Stimulated activated CD4-positive, alpha-beta T cell treated with anti-CD3 and anti-CD28 coated beads, TNF-alpha, amount 100 ng/mL, for 4 hours (primary cell): Measurements from ENCODE around the gene SLC52A3.

Experiments
- DNase-seq, 3 experiments: peaks; one replicate each; pipeline ENCODE4 v3.0.0-alpha.2; 2020; ENCODE audit warnings: low read depth in 3 of 3

SLC52A3 gene

DNA sequence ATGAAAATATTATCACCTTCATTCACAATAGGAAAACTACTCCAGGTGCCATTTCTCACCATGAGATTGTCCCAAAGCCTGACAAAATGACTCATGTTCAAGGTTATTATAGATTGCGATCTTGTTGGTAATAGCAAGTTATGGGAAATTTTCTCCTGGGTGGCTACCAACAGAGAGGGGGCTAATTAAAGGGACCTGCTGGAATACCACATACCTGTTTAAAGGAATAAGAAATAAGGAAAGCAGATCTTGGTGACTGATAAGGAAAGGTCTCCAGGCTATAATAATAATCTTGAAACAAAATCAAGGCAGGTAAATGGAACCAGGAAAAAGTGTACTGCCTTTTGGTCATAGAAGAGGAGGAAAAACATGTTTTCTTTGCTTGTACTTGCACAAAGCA lies 1.4 kb downstream of the SLC52A3 start:
- no peak for DNase-seq

DNA sequence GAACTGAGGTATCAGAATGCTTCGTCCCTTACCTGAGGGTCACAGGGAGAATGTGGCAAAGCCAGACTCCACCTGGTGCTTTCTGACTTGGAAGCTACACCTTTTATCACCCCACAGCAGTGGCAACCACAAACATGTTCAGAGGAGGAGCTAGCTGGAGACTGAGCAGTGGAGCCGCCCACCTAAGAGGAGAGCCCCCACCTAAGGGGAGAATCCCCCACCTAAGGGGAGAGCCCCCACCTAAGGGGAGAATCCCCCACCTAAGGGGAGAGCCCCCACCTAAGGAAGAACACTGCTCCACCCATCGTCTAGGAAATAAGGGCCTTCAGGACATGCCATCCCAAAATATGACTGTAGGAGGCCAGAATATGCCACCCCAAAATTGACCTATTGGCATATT lies 4.0 kb downstream of the SLC52A3 start:
- no peak for DNase-seq

DNA sequence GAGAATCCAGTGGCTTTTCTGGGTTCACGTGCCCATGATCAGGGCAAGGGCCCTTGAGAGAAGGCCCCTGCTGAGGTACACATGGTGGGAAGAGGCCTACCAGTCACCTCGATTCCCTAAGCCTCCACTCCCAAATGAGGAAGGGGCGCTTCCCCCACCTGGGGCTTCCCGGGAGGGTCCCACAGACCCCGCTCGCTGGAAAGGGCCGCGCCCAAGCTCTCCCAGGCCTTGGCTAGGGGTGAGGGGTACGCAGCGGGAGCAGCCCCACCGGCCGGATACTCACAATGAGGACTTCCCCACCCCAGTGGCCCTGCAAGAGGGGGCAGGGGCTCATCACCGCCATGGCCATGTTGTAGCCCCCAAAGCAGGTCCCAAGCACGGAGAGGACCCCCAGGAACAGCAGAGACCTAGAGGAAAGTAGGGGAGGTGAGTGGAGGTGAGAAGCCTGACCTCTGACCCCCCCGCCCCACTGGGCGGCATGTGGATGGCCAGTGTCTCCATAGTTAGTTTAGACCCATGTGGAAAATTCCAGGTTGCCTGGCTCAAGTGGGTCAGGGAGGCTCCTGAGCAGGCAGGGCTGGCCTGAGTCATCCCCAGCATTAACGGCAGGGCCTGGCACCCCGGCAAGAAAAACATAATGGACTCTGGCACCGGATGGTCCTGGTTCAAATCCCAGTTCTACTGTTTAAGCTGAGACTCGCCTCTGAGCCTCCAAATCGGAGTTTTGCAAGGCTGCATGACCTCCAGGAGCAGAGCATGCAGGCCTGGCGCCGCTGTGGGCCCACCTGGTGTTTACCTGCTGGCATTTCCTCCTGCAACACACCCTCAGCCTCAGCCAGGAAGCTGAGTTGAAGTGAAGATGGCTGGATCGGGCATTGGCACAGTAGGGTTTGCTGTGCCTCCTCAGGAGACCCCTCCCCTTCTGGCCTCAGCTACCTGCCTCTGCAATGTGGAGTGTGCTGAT lies 6.6 kb downstream of the SLC52A3 start:
- no peak for DNase-seq

DNA sequence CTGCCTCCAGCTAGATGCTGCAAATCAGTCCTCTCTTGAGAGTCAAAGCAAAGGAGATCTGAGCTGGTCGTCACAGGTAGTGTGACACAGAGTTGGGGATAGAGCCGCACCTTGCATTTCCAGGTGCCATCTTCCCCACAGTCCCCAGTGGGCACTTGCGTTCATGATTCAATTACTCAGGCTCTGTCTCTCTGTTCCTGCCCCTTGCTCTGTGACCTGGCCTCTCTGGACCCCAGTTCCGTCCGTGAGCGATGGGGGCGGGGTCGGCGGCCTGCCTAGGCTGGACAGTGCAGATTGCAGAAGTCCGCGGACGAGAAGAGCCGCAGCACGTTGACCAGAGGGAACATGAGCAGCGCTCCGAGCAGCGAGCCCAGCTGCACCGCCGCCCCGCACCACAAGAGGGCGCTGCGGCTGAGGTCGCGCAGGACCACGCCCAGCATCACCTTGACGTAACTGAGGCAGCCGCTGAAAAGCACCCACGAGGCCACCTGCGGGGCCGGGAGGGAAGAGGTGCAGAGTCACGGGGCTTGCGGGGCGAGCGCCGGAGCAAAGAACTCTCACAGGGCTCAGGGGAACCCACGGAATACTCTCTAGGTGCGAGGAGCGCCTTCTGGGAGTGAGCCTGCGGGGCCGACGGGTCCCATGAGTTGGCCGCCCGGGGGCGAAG lies 7.4 kb downstream of the SLC52A3 start:
- no peak for DNase-seq

DNA sequence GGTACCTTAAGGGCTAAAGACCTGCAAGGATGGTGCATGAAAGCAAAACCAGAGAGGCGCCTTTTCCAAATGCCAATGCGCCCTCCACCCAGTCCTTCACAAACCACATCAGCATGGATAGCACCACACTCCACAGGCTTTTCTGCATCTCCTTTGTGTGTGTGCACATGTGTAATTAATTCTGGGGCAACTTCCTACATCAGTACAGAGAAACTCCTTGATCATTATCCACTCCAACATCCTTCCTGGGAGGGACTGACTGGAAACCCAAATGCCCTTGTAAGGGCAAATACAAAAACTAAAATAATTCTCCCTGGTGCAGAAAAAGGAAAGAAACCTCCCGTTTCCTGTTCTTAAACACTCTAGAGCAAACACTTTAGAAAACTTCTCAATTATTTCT lies 10.8 kb downstream of the SLC52A3 start:
- DNase-seq = no peak

DNA sequence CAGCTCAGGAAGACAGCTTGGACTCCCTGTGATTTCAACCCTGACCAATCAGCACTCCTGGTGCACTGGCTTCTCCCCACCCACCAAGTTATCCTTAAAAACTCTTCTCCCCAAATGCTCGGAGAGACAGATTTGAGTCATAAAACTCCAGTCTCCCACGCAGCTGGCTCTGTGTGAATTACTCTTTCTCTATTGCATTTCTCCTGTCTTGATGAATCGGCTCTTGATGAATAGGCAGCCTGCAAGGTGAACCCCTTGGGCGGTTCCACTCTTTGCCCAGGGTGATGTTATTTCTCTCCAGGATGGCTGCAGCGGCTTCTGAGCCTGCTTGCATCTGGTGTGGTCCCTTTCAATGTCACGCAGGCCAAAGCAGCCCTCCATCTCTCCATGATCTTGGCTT lies 12.4 kb downstream of the SLC52A3 start:
- no peak for DNase-seq

DNA sequence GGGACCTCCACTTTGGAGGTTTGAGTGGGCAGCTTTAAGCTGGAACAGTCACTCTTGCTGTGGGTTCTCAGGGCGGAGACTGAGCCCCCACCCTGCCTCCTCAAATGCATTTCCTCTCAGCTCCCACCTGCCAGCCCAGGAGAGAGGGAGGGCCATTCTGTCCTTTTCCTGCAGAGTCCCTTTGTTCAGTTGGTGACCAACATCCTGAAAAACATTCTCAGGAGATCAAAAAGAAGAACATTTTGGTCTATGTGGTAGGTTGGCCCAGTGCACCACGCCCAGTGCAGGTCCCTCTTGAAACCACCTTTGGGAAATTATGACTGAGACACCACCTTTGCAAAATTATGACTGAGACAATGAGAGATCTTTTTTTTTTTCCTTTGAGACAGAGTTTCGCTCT lies 13.4 kb downstream of the SLC52A3 start:
- DNase-seq = no peak

DNA sequence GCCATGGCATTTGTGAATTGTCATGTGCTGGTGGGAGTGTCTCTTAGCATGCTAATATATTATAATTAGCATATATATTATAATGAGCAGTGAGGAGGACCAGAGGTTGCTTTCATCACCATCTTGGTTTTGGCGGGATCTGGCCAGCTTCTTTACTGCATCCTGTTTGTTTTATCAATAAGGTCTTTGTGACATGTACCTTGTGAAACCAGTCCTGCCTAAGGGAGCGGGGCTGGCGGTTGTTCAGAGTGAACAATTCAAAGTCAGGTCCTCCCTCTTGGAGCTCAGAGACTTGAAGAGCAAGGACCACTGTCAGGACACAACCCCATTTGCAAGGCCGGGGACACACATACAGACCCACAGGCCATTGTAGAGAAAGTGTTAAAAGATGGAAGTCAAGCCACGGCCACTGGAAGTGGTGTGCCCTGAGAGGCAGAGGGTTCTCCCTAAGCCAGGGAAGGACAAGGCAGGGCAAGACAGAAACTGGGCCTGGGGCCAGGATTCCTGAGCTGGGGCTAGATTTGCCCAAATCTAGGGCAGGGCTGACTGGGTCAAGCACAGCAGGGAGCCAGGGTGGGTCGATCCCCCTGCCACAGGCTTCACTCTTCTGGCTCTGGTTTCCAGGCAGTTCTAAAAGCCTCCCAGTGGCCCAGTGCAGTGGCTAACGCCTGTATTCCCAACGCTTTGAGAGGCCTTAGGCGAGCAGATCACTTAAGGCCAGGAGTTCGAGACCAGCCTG lies 14.2 kb downstream of the SLC52A3 start:
- no peak for DNase-seq

DNA sequence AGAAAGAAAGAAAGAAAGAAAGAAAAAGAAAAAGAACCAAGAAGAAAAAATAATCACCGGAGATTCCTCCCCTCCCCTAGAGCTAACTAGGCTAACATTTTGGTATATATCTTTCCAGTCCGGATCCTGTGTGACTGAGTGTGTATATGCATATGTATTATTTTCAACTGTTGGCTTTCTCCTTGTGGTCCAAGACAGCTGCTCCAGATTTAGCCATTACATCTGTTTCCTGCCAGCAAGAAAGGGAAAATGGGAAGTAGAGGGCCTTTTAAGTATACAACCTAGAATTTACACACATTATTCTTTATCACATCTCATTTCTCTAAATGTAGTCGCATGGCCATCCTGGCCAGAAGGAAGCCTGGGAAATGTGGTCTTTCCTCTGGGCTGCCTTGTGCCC lies 15.2 kb downstream of the SLC52A3 start:
- no peak for DNase-seq

DNA sequence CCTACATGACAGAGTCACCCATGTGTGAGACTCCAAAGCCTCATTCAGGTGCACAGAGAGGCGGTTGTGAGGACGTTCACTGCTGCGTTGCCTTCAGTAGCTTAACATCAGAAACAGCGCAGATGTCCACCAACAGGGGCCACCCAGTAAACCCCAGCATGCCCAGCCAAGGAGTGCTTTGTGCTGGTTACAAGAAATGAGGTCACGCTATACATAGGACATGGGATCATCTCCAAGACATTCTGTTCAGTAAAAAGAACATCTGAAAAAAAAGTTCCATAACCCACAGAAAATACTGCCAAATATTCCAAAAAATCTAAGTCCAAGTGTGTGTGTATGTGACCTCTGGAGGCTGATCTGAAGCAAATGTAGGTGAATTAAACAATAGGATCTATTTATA lies 16.0 kb downstream of the SLC52A3 start:
- no peak for DNase-seq

DNA sequence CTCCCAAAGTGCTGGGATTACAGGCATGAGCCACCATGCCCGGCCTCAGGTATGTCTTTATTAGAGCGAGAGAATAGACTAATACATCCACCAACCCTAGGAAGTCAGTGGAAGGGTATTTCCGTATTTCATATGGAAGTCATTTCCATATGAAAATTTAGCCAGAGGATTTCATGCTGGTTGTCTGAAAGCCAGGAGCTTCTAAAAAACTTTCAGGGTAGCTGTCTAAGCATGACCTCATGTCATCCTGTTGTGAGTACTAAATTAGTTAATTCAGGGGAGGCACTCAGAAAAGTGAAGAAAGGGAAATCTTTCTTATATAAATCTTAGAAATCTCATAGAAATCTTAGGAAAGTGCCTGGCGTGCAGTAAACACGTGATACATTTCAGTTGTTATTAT lies 16.5 kb downstream of the SLC52A3 start:
- DNase-seq = no peak

DNA sequence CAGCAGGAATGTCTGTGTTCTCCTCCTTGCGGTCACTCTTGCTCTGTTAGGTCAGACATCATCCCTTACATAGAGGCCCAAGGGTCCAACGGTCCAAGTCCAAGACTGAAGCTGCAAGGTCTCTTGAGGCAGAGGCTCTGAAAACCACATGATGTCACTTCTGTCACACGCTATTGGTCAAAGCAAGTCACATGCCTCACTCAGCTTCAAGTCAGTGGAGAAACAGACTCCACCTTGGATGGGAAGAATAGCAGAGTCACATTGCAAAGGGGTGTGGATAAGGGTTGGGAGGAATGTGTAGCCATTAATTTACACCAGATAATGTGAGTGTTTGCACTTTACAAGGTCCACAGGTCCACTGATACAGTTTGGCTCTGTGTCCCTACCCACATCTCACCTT lies 17.5 kb downstream of the SLC52A3 start:
- no peak for DNase-seq

DNA sequence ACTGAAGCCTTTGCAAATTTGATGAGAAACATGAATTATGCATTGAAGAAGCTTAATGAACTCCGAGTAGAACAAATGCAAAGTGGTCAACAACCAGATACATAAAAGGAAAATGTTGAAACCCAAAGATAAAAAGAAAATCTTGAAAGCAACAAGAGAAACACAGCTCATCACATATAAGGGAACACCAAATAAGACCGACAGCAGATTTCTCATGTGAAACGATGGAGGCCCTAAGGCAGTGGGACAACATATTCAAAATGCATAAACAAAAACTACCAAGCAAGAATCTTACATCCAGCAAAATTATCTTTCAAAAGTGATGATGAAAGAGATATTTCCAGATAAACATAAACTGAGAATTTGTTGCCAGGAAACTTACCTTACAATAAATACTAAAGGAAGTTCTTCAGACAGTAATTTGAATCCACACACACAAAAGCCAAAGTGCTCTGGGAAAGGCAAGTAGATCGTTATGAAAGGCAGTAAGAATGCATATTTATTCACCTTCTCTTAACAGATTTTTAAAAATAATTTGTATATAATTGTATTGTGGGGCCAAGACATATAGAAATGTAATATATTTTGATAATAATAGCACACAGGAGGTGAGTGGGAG lies 22.5 kb downstream of the SLC52A3 start:
- DNase-seq = no peak

DNA sequence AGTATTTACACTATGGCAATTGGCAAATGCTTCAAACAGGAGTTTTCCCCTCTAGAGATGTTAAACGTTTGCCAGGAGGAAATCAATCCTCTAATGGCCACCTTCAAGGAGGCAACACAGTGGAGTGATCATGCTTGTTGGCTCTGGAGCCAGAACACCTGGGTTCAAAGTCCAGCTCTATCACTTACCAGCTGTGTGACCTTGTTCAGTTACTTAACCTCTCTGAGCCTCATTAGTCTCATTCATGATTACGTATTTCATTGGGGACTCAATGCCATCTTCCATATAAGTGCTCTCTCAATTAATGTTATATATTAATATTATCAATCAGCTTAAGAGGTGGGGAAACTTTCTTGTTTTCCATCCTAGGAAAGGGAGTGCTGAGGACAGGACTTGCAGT lies 26.1 kb downstream of the SLC52A3 start:
- DNase-seq = no peak

DNA sequence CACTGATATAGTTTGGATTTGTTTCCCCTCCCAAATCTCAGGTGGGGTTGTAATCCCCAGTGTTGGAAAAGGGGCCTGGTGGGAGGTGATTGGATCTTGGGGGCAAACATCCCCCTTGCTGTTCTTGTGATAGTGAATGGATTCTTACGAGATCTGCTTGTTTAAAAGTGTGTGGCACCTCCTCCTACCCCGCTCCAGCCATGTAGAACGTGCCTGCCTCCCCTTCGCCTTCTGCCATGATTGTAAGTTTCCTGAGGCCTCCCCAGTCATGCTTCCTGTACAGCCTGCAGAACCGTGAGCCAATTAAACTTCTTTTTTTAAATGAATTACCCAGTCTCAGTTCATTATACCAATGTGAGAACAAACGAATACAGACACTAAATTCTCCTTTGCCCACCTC lies 26.7 kb downstream of the SLC52A3 start:
- DNase-seq = no peak

DNA sequence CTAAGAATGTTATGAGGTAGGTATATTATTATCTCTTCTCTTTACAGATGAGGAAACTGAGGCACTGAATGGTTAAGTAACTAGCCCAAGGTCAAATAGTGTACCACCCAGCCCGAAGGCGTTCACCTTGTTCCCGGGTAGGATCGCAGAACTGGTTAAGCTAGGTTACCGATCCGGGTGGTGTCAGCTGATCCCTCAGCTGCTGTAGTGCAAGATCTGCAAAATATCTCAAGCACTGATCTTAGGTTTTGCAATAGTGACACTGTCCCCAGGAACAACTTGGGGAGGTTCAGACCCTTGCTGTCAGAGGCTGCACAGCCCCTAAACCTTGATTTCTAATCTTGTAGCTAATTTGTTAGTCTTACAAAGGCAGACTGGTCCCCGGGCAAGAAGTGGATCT lies 28.1 kb downstream of the SLC52A3 start:
- no peak for DNase-seq

DNA sequence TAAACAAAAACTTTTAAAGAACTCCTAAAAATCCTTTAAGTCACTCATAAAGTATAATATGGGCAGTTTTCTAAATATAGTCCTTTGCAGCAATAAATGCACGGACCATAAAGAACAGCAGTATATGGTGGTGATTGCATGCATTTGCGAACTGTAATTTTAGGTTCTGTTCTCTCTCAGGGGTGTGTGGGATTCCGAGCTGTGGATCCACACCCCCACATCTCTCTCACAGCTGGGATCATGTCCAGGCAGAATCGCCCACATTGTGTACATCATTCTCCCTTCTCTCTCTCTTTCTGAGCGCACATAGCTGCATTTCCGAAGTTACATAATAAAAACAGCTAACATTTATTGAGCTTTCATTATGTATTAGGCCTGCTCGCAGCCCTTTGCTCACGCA lies 28.6 kb downstream of the SLC52A3 start:
- DNase-seq = no peak

DNA sequence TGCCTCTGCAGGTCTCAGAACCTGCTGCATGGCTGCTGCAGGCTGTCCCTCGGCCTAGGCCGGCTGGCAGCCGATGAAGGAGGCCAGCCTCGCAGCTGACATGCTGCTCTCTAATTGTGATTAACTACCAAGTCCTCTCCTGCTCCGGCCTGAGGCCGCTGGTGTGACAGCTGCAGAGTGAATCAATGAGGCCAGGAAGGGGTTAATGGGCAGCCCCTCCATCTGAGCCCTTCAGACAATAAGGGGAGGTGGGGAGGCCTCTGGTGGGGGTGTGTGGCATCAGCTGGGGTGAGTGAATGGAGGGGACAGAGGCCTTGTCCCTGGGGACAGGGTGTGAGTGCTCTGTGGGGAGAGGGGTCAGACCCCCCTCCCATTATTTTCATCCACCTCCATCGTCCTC lies 34.4 kb downstream of the SLC52A3 start:
- no peak for DNase-seq

DNA sequence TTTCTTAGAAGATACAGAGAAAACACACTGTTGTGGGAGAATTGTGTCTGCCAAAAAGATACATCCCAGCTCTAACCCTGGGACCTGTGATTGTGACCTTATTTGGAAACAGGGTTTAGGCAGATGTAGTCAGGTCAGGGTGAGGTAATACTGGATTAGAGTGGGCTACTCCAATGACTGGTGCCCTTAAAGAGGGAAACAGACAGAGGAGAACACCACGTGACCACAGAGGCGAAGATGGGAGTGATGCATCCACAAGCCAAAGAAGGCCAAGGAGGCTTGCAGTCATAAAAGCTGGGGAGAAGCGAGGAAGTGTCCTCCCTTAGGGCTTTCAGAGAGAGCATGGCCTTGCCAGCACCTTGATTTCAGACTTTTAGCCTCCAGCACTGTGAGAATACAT lies 35.6 kb downstream of the SLC52A3 start:
- DNase-seq = no peak

DNA sequence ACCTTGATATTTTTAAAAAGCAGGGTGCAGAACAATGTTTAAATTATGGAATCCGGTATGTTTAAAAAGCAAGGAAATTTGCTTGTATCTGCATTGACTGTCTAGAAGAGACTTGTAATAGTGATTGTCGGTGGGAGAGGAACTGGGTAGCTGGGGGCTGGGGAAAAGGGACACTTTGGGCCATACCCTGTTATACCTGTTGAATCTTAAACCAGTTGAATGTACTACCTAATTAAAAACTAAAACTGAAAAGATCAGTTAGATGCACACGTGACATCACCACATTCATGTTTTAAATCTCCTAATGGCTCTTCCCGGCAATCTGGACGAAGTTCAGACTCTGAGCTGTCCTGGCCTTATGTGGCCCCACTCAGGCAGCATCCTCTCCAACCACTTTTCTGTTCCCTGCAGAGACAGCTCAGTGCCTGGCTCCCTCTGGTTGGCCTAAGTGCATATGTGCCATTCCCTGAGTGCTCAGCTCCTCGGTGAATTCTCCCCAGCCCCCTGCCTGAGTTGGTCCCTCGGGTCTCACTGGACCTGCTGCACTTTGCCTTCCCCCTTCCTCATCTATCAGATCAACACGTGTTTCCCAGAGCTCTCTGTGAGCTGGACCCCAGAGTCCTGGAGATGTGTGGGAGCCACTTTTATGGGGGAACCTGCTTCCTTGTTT lies 36.3 kb downstream of the SLC52A3 start:
- no peak for DNase-seq

DNA sequence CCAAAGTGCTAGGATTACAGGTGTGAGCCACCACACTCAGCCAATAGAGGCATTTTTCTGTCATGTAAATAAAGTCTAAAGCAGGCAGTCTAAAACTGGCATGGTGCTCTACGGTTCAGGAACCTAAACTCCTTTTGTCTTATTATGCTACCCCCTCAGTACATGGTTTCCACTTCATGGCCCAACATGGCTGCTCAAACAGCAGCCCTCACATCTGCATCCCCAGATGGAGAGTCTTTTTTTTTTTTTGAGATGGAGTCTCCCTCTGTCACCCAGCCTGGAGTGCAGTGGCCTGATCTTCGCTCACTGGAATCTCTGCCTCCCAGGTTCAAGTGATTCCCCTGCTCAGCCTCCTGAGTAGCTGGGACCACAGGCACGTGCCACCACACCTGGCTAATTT lies 38.3 kb downstream of the SLC52A3 start:
- DNase-seq = no peak
